Naive B cell (primary cell): ENCODE data around the gene CFTR. TPM values are rescaled to one million over a fixed set of nuclear protein-coding genes. Genes with fewer than 3 reads are reported as not detected.
"Not testable (repeated sequence)": the region's sequence is repeated elsewhere in the genome, so short reads cannot be mapped to it uniquely, and the experiment has no call there.

Experiments
- ATAC-seq, 2 donors: fragments of 150-1000 bp; cut with Tn5 transposase; 2 replicates each; pipeline ENCODE4 v1.10.0; 2021; ENCODE audit warnings: low read depth in 2 of 2, mild to moderate bottlenecking in 2 of 2, moderate library complexity in 2 of 2
- DNase-seq: peaks from one replicate; pipeline ENCODE4 v3.0.0; 2022
- H3K27ac Mint-ChIP-seq, 6 donors: one replicate each; pipeline ENCODE4 v1.8.0; 2020 to 2022; ENCODE audit warnings: mild to moderate bottlenecking in 6 of 6, mixed read lengths in 6 of 6, moderate library complexity in 5 of 6, inconsistent platforms in 2 of 6
- H3K27me3 Mint-ChIP-seq, 3 donors: one replicate each; pipeline ENCODE4 v1.8.0; 2021 to 2022; ENCODE audit warnings: mixed read lengths in 3 of 3, mild to moderate bottlenecking in 1 of 3
- H3K36me3 Mint-ChIP-seq, 2 donors: one replicate each; pipeline ENCODE4 v1.8.0; 2020 to 2022; ENCODE audit warnings: mixed read lengths in 2 of 2, inconsistent platforms in 1 of 2, mild to moderate bottlenecking in 1 of 2
- H3K4me1 Mint-ChIP-seq, 3 donors: one replicate each; pipeline ENCODE4 v1.8.0; 2020 to 2022; ENCODE audit warnings: mixed read lengths in 3 of 3, inconsistent platforms in 1 of 3, mild to moderate bottlenecking in 1 of 3, moderate library complexity in 1 of 3
- H3K4me3 Mint-ChIP-seq, 8 donors: one replicate each; pipeline ENCODE4 v1.8.0; 2020 to 2022; ENCODE audit warnings: mild to moderate bottlenecking in 8 of 8, mixed read lengths in 8 of 8, moderate library complexity in 8 of 8, inconsistent platforms in 2 of 8
- H3K9me3 Mint-ChIP-seq, 7 donors: one replicate each; pipeline ENCODE4 v1.8.0; 2020 to 2022; ENCODE audit warnings: mixed read lengths in 7 of 7, mild to moderate bottlenecking in 5 of 7, inconsistent platforms in 2 of 7, moderate library complexity in 1 of 7
- polyA plus RNA-seq, 6 donors: library from polyadenylated mRNA; unstranded; fragments of 300-500 nt; fragmentation: Illumina TruSeq; gene quantifications; one replicate each; pipeline ENCODE4 v1.2.3, GENCODE V29; 2021; ENCODE audit warnings: low read depth in 6 of 6

The CFTR gene
- polyA plus RNA-seq, 6 donors from 2014 or later: not detected

GRCh38 chr7:117705630-117706029 lies 225.8 kb downstream of the CFTR start:
- Mint-ChIP-seq H3K9me3 (peaks cover 0 to 8% (median 1%) of the 10 kb centered on the region in 7 donors), H3K4me1 (no peaks in the 10 kb centered on the region), H3K36me3 (no peaks in the 10 kb centered on the region), H3K27me3 (no peaks in the 10 kb centered on the region), H3K4me3 (no peak overlapping the region), H3K27ac (peak overlapping the region in 1 of 6 donors; percentile 19)
- no peak for DNase-seq
- no peak for ATAC-seq

GRCh38 chr7:117706210-117706609 lies 226.4 kb downstream of the CFTR start:
- no peaks in the 10 kb centered on the region for H3K36me3 Mint-ChIP-seq
- ATAC-seq (no peak), DNase-seq (no peak)
- H3K27me3 Mint-ChIP-seq: no peaks in the 10 kb centered on the region
- H3K4me1 Mint-ChIP-seq: no peaks in the 10 kb centered on the region
- H3K27ac Mint-ChIP-seq: no peak overlapping the region
- peaks cover 0 to 8% (median 1%) of the 10 kb centered on the region in 7 donors for H3K9me3 Mint-ChIP-seq
- H3K4me3 Mint-ChIP-seq: no peak overlapping the region

GRCh38 chr7:117707080-117707479 lies 227.3 kb downstream of the CFTR start:
- Mint-ChIP-seq H3K27ac (no peak overlapping the region), H3K4me1 (no peaks in the 10 kb centered on the region), H3K27me3 (no peaks in the 10 kb centered on the region), H3K4me3 (no peak overlapping the region), H3K9me3 (peaks cover 0 to 8% (median 1%) of the 10 kb centered on the region in 7 donors), H3K36me3 (no peaks in the 10 kb centered on the region)
- DNase-seq (no peak), ATAC-seq (no peak)

- H3K27me3 Mint-ChIP-seq, H3K36me3 Mint-ChIP-seq, H3K27ac Mint-ChIP-seq, H3K4me3 Mint-ChIP-seq, DNase-seq, ATAC-seq, H3K4me1 Mint-ChIP-seq, H3K9me3 Mint-ChIP-seq: not testable (repeated sequence)
Measured at GRCh38 chr7:117708173-117708572, 228.3 kb downstream of the CFTR start.

GRCh38 chr7:117711556-117711955 lies 231.7 kb downstream of the CFTR start:
- H3K9me3 Mint-ChIP-seq: peaks cover 0 to 8% (median 0%) of the 10 kb centered on the region in 7 donors
- peak overlapping the region in 1 of 6 donors; percentile 17 for H3K27ac Mint-ChIP-seq
- ATAC-seq (no peak), DNase-seq (no peak)
- H3K36me3 Mint-ChIP-seq: no peaks in the 10 kb centered on the region
- H3K4me1 Mint-ChIP-seq: no peaks in the 10 kb centered on the region
- H3K4me3 Mint-ChIP-seq: no peak overlapping the region
- H3K27me3 Mint-ChIP-seq: peaks cover 0 to 18% (median 5%) of the 10 kb centered on the region in 3 donors

GRCh38 chr7:117715784-117716445 lies 236.1 kb downstream of the CFTR start:
- H3K27me3 Mint-ChIP-seq: peaks cover 4 to 18% (median 5%) of the 10 kb centered on the region in 3 donors
- peak overlapping the region in 1 of 8 donors; percentile 22 for H3K4me3 Mint-ChIP-seq
- H3K27ac Mint-ChIP-seq: no peak overlapping the region
- no peaks in the 10 kb centered on the region for H3K9me3 Mint-ChIP-seq
- H3K4me1 Mint-ChIP-seq: no peaks in the 10 kb centered on the region
- DNase-seq: no peak
- no peak for ATAC-seq
- no peaks in the 10 kb centered on the region for H3K36me3 Mint-ChIP-seq

GRCh38 chr7:117716707-117717299 lies 237.0 kb downstream of the CFTR start:
- Mint-ChIP-seq H3K9me3 (no peaks in the 10 kb centered on the region), H3K27ac (no peak overlapping the region), H3K4me1 (no peaks in the 10 kb centered on the region), H3K4me3 (no peak overlapping the region), H3K27me3 (peaks cover 4 to 18% (median 5%) of the 10 kb centered on the region in 3 donors), H3K36me3 (no peaks in the 10 kb centered on the region)
- no peak for DNase-seq
- no peak for ATAC-seq

GRCh38 chr7:117717357-117717756 lies 237.5 kb downstream of the CFTR start:
- Mint-ChIP-seq H3K27me3 (peaks cover 4 to 18% (median 5%) of the 10 kb centered on the region in 3 donors), H3K9me3 (no peaks in the 10 kb centered on the region), H3K4me3 (no peak overlapping the region), H3K36me3 (no peaks in the 10 kb centered on the region), H3K4me1 (no peaks in the 10 kb centered on the region), H3K27ac (no peak overlapping the region)
- no peak for ATAC-seq
- no peak for DNase-seq

Other genes starting within 250 kb of the CFTR start
- not detected for gene WNT2, start 157.0 kb upstream of the CFTR start, polyA plus RNA-seq
- gene ASZ1, start 52.5 kb upstream of the CFTR start, polyA plus RNA-seq: not detected